GM19043 (cell line): Measurements from ENCODE around the gene CLSTN2.

Experiments
- ATAC-seq: cut with Tn5 transposase; IDR thresholded peaks from one replicate; pipeline ENCODE4 v1.9.1; 2021; ENCODE audit warnings: low read depth; ENCODE audit not compliant: unreplicated experiment

Gene CLSTN2

DNA sequence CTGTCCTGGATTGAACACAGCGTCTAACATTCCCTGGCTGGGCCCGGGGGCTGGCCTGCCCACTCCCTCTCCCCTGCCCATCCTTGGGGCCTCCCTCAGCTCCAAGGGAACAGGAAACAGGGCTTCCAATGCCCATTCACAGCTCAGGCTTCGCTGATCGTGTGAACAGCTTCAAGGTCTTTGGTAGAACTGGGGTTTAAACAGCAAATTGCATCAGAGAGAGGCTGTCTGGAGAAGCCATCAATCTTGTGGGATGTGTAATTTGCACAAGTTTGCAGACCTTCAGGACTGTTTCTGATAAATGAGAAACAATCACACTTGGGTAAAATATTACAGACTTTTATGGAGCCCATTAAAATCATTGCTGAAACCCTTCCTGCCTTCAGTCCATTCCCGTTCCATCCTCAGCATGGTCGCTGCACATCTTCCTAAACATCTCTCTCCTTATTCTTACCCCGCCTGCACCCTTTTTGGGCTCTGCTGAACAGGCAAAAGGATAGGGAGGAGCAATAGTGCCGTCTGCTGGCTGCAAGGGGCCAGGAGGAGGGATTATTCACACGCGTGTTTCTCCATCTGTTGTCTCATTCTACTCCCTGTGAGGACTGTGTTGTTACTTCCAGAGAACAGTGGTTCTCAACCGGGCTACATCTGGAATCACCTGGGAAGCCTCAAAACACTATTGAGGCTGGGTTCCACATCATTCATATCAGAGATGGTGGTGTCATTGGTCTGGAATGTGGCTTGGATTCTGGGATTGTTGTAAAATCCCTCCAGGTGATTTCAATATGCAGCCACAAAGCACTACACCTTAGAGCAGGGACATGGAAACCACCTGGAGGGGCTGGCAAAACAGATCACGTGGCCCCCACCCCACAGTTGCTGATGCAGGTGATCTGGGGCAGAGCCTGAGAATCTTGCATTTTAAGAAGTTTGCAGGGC lies 116.3 kb downstream of the CLSTN2 start:
- ATAC-seq, result no peak

DNA sequence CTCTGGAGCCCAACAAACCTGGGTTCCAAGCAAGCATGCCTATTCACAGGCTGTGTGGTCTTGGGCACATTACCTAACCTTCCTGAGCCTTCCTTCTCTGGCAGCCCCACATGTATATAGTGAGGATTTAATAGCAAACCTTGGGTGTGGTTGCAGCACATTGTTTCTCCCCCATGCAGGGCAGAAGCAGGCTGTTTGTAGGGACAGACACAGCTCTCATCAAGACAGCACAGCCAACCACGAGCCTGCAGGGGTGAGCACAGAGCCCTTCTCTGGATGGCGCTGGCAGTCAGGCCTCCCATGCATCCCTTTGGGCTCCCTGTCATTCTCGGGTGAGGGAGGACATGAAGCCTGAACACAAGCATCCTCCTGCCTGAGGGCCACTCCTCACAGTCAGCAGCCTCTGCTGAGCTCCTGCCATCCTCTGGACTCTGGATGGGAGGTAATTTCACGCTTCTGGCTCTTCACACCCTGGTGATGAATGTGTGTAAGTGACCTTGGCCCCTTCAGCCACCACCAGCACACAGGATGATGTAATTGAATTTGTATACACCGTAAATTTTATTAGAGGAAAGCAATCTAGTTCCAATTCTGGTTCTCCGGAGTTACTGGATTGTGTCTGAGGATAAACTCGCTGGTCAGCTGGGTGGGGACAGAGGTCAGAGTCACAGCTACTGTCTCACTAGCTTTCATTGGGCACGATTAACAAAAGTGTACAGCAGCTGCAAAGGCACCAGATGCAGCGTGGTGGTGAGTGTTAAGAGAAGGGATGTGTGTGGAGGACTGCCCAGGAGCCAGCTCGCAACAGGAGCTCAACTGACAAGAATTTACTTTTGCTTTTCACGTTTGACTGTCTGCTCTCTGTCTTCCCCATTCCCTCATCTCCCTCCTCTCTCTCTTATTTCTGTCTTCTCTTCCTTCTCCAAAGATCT lies 118.1 kb downstream of the CLSTN2 start:
- no peak for ATAC-seq

DNA sequence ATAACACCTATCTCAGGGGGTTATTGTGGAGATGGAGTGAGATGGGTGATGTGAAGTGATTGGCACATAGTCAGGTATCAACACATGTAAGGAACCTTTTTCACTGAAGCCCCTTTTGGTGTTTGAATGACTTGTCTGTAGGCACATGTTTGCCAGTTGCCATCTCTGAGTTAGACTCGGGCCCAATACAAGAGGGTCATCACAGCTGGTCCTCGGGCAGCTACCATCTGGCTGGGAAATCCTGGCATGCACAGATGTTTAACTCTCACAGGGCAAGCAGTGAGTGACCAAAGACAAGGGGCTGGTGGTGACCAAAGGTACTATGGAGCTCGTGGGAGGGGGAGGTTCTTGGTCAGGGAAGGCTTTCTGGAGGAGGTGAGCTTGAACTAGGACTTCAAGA lies 118.8 kb downstream of the CLSTN2 start:
- no peak for ATAC-seq

DNA sequence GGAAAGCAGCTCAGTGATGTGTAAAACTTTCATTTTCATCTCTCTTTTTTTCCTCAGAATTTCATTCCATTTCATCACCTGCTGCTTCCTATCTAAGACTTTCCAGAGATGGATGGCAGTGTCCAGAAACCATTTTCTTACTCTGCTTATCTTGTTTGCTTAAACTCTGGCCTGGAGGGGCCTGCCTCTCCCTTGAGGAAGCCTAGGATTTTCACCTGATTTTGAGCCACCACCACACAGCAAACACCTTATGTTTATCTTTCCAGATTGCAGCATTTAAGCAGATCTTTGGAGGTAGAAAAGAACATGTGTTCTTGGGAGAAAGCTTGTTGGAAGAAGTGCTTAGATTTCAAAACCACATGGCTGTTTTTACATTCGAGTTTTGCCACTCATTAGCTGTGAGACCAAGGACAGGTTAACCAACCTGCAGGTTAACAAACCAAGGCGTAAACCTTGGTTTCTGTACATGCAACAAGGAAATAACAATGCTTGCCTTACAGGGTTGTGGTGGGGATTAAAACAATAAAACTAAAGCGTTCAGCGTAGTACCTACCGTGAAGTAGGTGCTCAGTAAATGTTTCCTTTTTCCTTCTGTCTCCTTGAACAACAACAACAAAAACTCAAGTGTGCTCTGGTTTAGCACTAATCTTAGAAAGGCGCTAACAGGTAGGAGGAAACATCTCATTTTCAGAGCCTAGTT lies 120.3 kb downstream of the CLSTN2 start:
- no peak for ATAC-seq

DNA sequence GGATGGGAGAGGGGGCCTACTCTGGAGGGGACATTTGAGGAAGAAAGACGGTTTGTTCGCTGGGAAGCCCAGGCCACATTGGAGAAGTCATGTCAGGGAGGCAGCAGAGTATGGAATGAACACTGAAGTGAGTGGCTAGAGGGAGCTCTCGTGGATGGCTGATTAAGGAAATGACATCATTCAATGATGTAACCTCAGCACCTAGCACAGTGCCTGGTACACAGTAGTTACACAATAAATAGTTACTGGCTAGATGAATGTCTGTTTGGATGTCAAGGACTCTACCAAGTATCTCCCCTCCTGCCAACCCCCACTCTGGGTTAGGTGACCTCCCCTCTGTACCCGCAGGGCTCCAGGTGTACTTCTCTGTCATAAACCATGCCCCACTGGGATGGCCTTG lies 121.1 kb downstream of the CLSTN2 start:
- ATAC-seq, result no peak

DNA sequence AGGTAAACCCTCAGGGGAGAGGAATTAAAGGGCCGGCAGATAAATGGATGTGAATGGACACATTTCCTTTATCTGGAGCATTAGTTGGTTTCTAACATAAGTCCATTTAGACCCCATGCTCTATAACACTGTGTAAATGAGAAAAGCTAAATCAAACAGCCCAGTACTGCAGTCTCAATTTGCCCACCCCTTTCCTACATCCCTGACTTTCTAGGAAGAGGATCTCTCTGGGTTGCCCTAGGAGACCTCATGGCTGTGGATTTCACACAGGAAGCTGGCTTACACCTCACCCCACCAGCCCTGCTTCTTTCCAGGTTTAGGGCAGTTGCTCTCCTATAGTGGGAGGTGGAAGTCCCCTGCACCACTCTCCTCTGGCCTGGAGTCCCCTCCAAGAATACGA lies 126.2 kb downstream of the CLSTN2 start:
- no peak for ATAC-seq

DNA sequence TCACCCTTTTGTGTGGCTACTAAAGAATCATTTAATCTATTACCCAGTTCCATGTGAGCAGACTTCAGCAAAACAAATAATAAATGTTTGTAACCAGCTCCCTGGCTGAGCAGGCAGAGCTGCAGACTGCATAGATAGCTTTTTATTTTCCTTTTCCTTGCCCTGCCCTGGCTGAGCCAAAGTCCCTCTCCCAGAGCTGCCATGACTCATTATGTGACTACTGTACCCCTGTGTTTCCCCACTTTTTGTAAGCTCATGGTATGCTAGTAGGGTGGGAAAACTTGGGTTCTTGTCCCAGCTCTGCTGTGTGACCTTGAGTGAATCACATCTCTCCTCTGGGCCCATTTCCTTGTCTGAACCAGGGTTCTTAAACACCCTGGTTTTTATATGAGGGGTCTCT lies 127.5 kb downstream of the CLSTN2 start:
- no peak for ATAC-seq

DNA sequence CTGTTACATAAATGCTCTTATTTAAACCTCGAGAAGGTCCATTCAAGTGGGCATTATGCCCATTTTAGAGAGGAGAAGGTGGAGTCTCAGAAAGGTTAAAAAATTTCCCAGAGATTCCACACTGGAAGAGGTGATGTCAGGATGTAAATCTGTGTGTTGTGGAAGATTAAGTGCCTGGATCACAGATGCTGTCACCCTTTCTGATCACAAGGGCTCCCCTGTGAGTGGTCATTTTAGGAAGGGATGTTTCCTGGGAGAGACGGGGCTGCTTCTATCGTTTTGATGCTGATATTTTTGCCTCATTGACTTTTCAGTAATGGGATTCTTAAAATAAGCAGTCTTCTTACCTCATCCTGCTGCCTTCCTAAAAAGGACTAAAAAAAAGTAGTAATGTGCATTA lies 132.5 kb downstream of the CLSTN2 start:
- no peak for ATAC-seq

DNA sequence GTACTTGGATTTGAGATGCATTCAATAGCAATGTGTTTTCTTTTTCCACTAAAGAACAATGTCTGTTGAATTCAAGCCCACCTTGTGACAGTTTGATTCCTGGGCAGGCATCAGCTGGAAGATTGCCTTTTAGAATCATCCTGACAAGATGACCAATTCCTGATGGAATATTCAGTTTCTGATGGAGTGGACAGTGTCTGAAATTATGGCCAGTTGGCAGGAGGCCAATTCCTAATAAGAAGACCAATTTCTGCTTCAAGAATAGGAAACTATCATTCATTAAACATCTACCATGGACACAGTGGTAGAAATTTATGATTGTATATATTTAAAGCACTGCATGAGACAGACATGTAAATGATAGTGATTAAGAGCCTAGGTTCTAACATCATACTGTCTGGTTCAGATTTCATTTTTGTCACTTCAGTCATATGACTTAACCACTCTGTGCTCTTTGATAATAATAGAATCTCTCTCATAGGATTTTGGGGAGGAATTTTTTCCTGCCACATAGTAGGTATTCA lies 133.6 kb downstream of the CLSTN2 start:
- no peak for ATAC-seq

DNA sequence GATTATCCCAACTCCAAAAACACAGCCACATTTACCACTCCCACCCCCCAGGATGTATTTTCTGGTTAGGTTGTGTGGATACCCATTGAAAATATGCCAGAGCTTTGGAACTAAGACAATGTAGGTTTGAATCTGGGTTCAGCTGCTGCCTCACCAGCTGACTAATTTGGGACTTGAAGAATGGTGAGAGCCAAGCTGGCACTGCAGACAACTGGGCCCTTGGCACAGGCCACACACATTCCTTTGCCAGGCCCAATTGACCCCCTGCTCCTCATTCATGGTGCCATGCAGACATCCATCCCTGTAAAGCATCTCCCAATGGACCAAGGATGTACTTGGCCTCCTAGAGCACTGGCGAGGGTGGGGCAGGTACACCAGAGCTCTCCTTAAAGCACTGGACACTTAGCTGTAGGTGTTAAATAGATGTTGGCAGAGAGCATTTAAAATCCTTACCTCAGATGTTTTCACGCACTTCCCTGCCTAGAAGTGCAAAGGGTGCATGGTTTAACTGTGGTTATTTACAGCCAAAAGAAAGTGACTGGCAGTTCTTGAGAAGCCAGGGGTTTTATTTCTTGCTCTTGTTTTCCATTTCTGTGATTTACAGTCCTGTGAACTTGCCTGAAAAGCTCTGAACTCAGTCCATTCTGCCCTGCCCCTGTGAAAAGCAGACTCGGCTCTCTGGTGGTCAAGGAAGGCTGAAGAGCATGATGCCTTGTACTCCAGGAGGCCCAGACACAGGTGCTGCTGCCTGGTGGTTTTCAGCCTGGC lies 138.5 kb downstream of the CLSTN2 start:
- ATAC-seq, result no peak

DNA sequence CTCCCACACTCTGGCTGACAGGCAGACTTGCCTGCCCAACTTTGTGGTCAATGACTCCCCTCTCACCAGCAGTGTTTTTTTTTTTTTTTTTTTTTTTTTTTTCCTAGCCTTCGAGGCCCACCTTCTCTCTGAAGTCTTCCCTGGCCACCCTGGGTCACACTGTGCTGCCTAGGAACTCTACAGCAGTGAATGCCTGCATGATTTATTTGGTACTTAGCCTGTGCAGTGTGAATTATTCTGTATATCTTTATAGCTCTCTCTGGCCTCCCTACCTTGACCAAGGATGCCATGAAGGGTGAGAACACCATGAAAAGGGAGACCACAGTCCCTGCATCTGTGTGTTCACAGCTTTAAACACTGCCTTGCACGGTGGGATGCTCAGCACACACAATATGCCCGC lies 141.6 kb downstream of the CLSTN2 start:
- no peak for ATAC-seq

DNA sequence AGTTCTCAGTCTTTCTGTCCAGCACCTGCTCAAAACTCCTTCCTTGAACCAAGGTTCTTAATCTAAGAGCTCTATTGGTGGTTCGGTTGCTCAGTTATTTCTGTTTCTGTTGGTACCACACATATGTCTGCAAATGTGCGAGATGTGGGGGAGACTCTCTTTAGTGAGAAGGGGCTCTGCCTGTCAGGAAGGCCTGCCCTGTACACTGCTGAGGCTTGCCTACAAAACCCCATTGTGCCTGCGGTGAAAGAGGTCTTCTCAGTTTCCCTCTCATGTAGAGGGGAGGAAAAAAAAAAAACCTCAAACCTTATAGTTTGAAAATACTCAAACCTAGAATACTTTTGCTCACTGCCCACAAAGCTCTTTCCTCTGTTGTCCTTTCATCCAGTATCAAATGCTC lies 142.4 kb downstream of the CLSTN2 start:
- ATAC-seq, result no peak

DNA sequence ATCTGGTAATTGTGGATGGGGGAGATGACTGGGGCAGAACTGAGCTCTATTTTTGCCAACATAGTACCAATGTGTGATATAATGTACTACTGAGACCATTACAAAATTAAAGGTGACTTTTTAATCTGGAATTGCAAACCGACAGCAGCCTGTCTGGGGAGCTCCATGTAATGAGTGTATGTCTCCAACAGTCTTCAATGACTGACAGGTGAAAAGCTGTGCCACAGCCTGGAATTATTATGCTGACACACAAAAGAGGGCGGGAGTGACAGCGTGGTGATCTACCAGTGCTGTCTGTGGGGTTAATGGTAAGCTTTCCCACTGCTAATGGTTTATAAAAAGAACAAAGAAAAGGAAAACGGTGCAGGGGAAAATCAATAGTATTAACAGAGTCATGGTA lies 143.4 kb downstream of the CLSTN2 start:
- no peak for ATAC-seq

DNA sequence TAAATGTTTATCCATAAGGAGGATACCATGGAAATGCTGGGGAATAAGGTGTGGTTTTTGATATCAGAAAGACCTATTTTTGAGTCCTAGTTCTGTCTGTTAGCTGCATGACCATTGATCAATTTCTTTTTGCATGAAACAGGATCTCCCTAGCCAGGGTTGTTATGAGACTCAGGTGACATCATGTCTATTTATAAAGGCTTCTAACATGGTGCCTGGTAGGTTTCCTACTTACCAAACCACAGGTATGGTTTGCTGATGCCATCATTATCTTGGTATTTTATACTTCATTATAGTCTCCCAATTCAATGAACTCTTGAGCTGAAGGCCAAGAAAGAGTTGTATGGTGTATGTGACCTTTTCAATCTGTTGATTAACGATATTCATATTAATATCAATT lies 144.0 kb downstream of the CLSTN2 start:
- no peak for ATAC-seq

DNA sequence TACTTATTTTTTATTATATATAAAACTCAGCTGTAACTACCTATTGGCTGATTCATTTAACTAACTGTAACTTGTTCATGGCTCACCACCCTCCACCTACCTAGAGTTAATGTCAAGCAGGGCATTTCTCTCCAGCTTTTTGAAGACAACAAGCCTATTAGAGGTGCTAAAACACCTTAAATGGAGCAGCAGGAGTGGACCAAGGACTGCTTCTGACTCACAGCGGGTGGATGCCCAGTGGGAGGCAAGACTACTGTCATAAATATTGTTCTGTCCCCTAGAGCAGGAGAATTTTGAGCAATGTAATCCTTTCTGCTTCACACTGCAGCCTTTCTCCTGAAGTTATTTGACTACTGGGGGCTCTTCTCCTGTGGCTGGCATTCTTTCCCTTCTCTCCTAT lies 146.9 kb downstream of the CLSTN2 start:
- no peak for ATAC-seq

DNA sequence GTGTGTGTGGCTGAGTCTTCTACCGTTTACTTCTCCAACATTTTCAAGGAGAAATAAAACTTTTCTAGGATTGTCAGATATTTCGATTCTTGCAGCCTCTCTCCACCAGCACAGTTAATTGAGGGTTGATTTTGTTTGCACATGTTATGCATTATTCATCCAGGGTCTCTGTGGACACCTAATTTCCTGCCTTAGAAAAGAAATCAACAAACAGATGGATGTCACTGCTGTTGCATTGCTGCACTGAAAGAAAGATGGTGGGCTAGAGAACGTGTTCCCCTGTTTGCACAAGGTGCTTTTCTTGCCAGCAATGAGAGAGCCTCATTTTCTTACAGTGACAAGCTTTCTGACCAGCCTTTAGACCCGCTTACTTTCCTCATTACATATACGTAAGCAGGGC lies 150.0 kb downstream of the CLSTN2 start:
- ATAC-seq, result no peak

DNA sequence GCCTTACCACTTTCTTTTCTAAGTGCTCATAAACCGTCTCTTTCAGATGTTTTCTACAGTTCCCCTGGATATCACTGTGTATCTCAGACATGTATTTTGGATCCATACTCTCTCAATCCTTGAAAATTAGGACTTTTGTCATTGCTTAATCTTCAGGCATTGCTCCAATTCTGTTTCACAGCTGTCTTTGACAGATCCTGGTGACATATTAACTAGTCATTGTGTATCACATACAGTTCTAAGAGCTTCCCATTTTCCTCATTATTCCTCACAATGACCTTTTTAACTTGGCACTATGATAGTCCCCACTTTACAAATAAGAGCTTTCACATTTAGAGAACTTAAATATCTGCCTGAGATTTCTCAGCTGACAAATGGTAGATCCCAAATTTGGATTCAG lies 151.7 kb downstream of the CLSTN2 start:
- ATAC-seq, result no peak

DNA sequence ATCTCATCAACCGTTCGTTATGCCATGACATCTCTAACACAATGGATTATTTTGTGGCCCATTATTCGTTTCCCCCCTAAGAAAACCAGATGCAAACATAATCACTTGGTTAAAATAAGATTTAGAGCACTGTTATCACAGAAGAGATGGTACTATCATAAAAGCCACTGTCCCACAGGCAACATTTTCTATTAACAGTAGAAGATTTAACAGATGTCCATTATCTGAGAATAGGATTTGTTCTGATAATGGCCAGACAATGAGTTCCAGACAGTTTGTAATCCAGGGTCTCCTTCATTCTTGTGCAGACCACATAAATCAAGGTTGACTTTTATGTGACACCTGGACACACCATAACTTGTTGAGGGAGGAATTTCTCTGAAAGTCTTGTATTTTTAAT lies 153.1 kb downstream of the CLSTN2 start:
- ATAC-seq, result no peak

DNA sequence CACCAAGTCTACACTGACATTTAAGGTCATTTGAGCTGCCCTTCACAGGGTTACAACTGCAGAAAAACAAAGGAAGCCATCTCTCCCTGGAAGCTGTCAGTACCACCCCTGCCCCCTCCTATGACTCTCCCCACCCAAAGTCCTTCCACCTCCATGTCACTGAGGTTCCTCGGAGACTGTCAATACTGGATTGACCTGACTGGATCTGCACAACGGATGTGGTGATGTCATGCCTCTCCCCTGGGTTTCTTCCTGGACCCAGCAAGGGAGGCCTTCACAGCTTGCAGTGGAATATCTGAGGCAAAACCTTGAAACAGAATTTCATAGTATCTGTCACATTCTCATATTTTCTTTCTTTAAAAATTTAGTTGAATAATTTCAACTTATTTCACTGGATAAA lies 153.5 kb downstream of the CLSTN2 start:
- ATAC-seq, result no peak
